AG09319 (cell line): ENCODE measurements around the gene FOXL1.

Experiments used
- DNase-seq: peaks from one replicate; pipeline ENCODE4 v3.0.0-alpha.2; 2010; ENCODE audit warnings: low read depth; ENCODE audit errors: extremely low read depth
- CTCF ChIP-seq: IDR thresholded peaks from 2 replicates; pipeline ENCODE4 v1.5.1; 2011; ENCODE audit warnings: low read depth, mild to moderate bottlenecking, inconsistent platforms, low read length, moderate library complexity

Gene FOXL1

GRCh38 chr16:86533767-86534351, 44.5 kb upstream of the FOXL1 start:
- TF ChIP-seq CTCF = no peak
- DNase-seq = no peak

- no peak for TF ChIP-seq CTCF
- DNase-seq = no peak
Measured at GRCh38 chr16:86534779-86535615, 43.4 kb upstream of the FOXL1 start.

GRCh38 chr16:86536621-86537020, 41.7 kb upstream of the FOXL1 start:
- no peak for DNase-seq
- TF ChIP-seq CTCF = no peak

- no peak for TF ChIP-seq CTCF
- no peak for DNase-seq
Measured at GRCh38 chr16:86537486-86537885, 40.9 kb upstream of the FOXL1 start.

- no peak for DNase-seq
- no peak for TF ChIP-seq CTCF
Measured at GRCh38 chr16:86538196-86538780, 40.1 kb upstream of the FOXL1 start.

GRCh38 chr16:86540894-86541293, 37.5 kb upstream of the FOXL1 start:
- DNase-seq = no peak
- no peak for TF ChIP-seq CTCF

GRCh38 chr16:86541560-86541959, 36.8 kb upstream of the FOXL1 start:
- no peak for DNase-seq
- no peak for TF ChIP-seq CTCF
